Activated CD4-positive, alpha-beta T cell treated with anti-CD3 and anti-CD28 coated beads for 48 hours (primary cell): ENCODE measurements around the gene UBA1.
"Not testable (repeated sequence)": the region's sequence is repeated elsewhere in the genome, so short reads cannot be mapped to it uniquely, and the experiment has no call there.

Experiments used
- DNase-seq: peaks from one replicate; pipeline ENCODE4 v3.0.0-alpha.2; 2020

Gene UBA1

GRCh38 chrX:47231167-47231566 is 37.5 kb downstream of the UBA1 start:
- no peak for DNase-seq

- DNase-seq = no peak
Measured at GRCh38 chrX:47232197-47232802, 38.7 kb downstream of the UBA1 start.

- peak; percentile 27 for DNase-seq
Measured at GRCh38 chrX:47232803-47233332, 39.2 kb downstream of the UBA1 start, which contains the start of gene USP11. TSS of gene USP11 (plus strand) at chrX:47233009. CDS start at chrX:47233044, 35 bp downstream.

GRCh38 chrX:47233333-47234113 is 39.9 kb downstream of the UBA1 start:
- peak; percentile 94 for DNase-seq

- no peak for DNase-seq
Measured at GRCh38 chrX:47234583-47234982, 41.0 kb downstream of the UBA1 start.

GRCh38 chrX:47235691-47236103 is 42.1 kb downstream of the UBA1 start:
- no peak for DNase-seq

GRCh38 chrX:47239199-47239598 is 45.6 kb downstream of the UBA1 start:
- no peak for DNase-seq

- DNase-seq = no peak
Measured at GRCh38 chrX:47239898-47240545, 46.4 kb downstream of the UBA1 start.

- no peak for DNase-seq
Measured at GRCh38 chrX:47240619-47241018, 47.0 kb downstream of the UBA1 start.

GRCh38 chrX:47241201-47242011 is 47.8 kb downstream of the UBA1 start:
- no peak for DNase-seq

- DNase-seq = no peak
Measured at GRCh38 chrX:47242321-47242720, 48.7 kb downstream of the UBA1 start.

GRCh38 chrX:47243351-47243750 is 49.7 kb downstream of the UBA1 start:
- DNase-seq = no peak

- no peak for DNase-seq
Measured at GRCh38 chrX:47244676-47245075, 51.0 kb downstream of the UBA1 start.

GRCh38 chrX:47245156-47245555 is 51.5 kb downstream of the UBA1 start:
- no peak for DNase-seq

- DNase-seq = peak; percentile 9
Measured at GRCh38 chrX:47247206-47247998, 53.8 kb downstream of the UBA1 start.

- DNase-seq = no peak
Measured at GRCh38 chrX:47247999-47248320, 54.3 kb downstream of the UBA1 start.

- DNase-seq = no peak
Measured at GRCh38 chrX:47248576-47248975, 54.9 kb downstream of the UBA1 start.

- no peak for DNase-seq
Measured at GRCh38 chrX:47250017-47250347, 56.4 kb downstream of the UBA1 start.

- DNase-seq = not testable (repeated sequence)
Measured at GRCh38 chrX:47257620-47258019, 64.0 kb downstream of the UBA1 start.
